ENCODE results near the gene SNAP91. TPM values are rescaled to one million over a fixed set of nuclear protein-coding genes. Genes with fewer than 3 reads are reported as not detected.

SNAP91 gene
- total RNA-seq, 1 experiment from 2014 or later, result 0.70 TPM

- TF ChIP-seq, protein P1, sequence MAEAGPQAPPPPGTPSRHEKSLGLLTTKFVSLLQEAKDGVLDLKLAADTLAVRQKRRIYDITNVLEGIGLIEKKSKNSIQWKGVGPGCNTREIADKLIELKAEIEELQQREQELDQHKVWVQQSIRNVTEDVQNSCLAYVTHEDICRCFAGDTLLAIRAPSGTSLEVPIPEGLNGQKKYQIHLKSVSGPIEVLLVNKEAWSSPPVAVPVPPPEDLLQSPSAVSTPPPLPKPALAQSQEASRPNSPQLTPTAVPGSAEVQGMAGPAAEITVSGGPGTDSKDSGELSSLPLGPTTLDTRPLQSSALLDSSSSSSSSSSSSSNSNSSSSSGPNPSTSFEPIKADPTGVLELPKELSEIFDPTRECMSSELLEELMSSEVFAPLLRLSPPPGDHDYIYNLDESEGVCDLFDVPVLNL (CRISPR knock-in tag; IDR thresholded peaks at IDR 0.05; ENCODE audit: borderline replicate concordance, low read depth), result no peak
- TF ChIP-seq ETV6 (CRISPR knock-in tag; IDR thresholded peaks at IDR 0.05) (no peak), IRF1 (CRISPR knock-in tag; IDR thresholded peaks at IDR 0.05) (no peak), KAT7 (CRISPR knock-in tag; IDR thresholded peaks at IDR 0.05; ENCODE audit: borderline replicate concordance) (no peak), MAX (CRISPR knock-in tag; IDR thresholded peaks at IDR 0.05) (no peak), EMX1 (CRISPR knock-in tag; IDR thresholded peaks at IDR 0.05) (no peak), SMAD3 (CRISPR knock-in tag; IDR thresholded peaks at IDR 0.05; ENCODE audit: borderline replicate concordance) (no peak)
- TF ChIP-seq, protein P2, sequence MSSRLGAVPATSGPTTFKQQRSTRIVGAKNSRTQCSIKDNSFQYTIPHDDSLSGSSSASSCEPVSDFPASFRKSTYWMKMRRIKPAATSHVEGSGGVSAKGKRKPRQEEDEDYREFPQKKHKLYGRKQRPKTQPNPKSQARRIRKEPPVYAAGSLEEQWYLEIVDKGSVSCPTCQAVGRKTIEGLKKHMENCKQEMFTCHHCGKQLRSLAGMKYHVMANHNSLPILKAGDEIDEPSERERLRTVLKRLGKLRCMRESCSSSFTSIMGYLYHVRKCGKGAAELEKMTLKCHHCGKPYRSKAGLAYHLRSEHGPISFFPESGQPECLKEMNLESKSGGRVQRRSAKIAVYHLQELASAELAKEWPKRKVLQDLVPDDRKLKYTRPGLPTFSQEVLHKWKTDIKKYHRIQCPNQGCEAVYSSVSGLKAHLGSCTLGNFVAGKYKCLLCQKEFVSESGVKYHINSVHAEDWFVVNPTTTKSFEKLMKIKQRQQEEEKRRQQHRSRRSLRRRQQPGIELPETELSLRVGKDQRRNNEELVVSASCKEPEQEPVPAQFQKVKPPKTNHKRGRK (CRISPR knock-in tag; IDR thresholded peaks at IDR 0.05; ENCODE audit: borderline replicate concordance), result no peak
- TF ChIP-seq, protein P3, sequence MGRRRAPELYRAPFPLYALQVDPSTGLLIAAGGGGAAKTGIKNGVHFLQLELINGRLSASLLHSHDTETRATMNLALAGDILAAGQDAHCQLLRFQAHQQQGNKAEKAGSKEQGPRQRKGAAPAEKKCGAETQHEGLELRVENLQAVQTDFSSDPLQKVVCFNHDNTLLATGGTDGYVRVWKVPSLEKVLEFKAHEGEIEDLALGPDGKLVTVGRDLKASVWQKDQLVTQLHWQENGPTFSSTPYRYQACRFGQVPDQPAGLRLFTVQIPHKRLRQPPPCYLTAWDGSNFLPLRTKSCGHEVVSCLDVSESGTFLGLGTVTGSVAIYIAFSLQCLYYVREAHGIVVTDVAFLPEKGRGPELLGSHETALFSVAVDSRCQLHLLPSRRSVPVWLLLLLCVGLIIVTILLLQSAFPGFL (CRISPR knock-in tag; IDR thresholded peaks at IDR 0.05; ENCODE audit: borderline replicate concordance), result no peak
These were observed 95.5 kb downstream of the SNAP91 start (continued) for GRCh38 chr6:83613378-83613777.

DNA sequence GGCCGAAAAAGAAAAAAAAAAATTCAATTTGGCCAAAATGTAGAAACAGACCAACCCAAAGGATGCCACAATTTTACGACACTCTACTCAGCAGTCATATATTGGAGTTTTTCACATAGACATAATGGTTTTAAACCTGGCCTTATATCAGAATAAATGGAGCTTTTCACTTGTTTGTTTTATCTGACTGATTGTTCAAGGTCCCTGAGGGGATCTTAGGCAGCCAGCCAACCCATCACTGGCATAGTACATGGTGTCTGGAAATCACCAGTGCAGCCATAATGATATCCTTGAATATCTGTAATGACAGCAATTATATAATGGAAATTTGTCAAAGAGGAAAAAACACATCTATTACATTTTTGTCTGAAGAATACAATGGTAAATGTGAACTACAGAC, 99.7 kb downstream of the SNAP91 start:
- Mint-ChIP-seq H3K4me3 (no peak overlapping the region), H3K4me1 (no peaks in the 10 kb centered on the region), H3K27me3 (ENCODE audit: low read depth) (no peaks in the 10 kb centered on the region), H3K27ac (no peak overlapping the region), H3K9me3 (no peaks in the 10 kb centered on the region), H3K36me3 (no peaks in the 10 kb centered on the region)
- ATAC-seq, result no peak
- no peak for DNase-seq (ENCODE audit: low spot score)
- ChIA-PET POLR2A (no interaction called here), CTCF (no interaction called here)
- no peak for TF ChIP-seq SMAD4 (CRISPR knock-in tag; IDR thresholded peaks at IDR 0.05)
- no peak for TF ChIP-seq CREB1 (CRISPR knock-in tag; IDR thresholded peaks at IDR 0.05)
- no peak for TF ChIP-seq RELA (CRISPR knock-in tag; IDR thresholded peaks at IDR 0.05; ENCODE audit: borderline replicate concordance)
- no peak for TF ChIP-seq ETV6 (CRISPR knock-in tag; IDR thresholded peaks at IDR 0.05)
- TF ChIP-seq GTF2I (CRISPR knock-in tag; conservative IDR thresholded peaks at IDR 0.05), result no peak
- TF ChIP-seq ZNF219 (CRISPR knock-in tag; IDR thresholded peaks at IDR 0.05; ENCODE audit: borderline replicate concordance), result no peak
- TF ChIP-seq ZNF263 (CRISPR knock-in tag; IDR thresholded peaks at IDR 0.05; ENCODE audit: low read depth), result no peak
- TF ChIP-seq HMGXB4 (CRISPR knock-in tag; IDR thresholded peaks at IDR 0.05), result no peak
- no peak for TF ChIP-seq ZNF396 (CRISPR knock-in tag; IDR thresholded peaks at IDR 0.05; ENCODE audit: borderline replicate concordance)
- no peak for TF ChIP-seq NFE2L1 (CRISPR knock-in tag; IDR thresholded peaks at IDR 0.05)
- TF ChIP-seq PRRX2 (CRISPR knock-in tag; IDR thresholded peaks at IDR 0.05), result no peak
- TF ChIP-seq ZNF232 (CRISPR knock-in tag; IDR thresholded peaks at IDR 0.05), result no peak
- TF ChIP-seq NR2C2 (CRISPR knock-in tag; IDR thresholded peaks at IDR 0.05), result no peak
- TF ChIP-seq, protein P4, sequence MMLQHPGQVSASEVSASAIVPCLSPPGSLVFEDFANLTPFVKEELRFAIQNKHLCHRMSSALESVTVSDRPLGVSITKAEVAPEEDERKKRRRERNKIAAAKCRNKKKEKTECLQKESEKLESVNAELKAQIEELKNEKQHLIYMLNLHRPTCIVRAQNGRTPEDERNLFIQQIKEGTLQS (CRISPR knock-in tag; conservative IDR thresholded peaks at IDR 0.05), result no peak
- no peak for TF ChIP-seq ZNF425 (CRISPR knock-in tag; conservative IDR thresholded peaks at IDR 0.05)
